Endothelial cell of umbilical vein (primary cell): ENCODE measurements around the gene MT2A. TPM values are rescaled to one million over a fixed set of nuclear protein-coding genes. Genes with fewer than 3 reads are reported as not detected.

Source experiments
- BruUV-seq: library from RNA; stranded (reverse); fragments of 400-500 nt; replicated peaks from 2 replicates; lab custom pipeline; 2021; lab: Mats Ljungman, UMichigan
- CTCF ChIA-PET: fragments of 300-600, 350-600 bp; sonication (Branson Sonifier 250); formaldehyde crosslinking; loops from one replicate; lab custom pipeline; 2021; ENCODE audit warnings: antibody characterized with exemption, inconsistent platforms; lab: Charles Lee
- POLR2A ChIA-PET: fragments of 300-600, 350-600 bp; sonication (Branson Sonifier 250); formaldehyde crosslinking; loops from one replicate; lab custom pipeline; 2021; ENCODE audit warnings: antibody characterized with exemption, inconsistent platforms; lab: Charles Lee
- DNase-seq: peaks from one replicate; pipeline ENCODE4 v3.0.0-alpha.2; 2011; ENCODE audit warnings: low read depth, low spot score
- FAIRE-seq: peaks from 2 replicates; lab custom pipeline; 2011; peaks lifted over from hg19 to GRCh38; lab: Jason Lieb, UNC
- H2AFZ ChIP-seq: 2 replicates; pipeline ENCODE4 v1.6.0; 2012; ENCODE audit warnings: low read depth, low read length, control low read depth, inconsistent platforms
- H3K27ac ChIP-seq: 2 replicates; pipeline ENCODE4 v1.5.1; 2011; ENCODE audit warnings: low read depth, mild to moderate bottlenecking, control low read depth, low read length, moderate library complexity; ENCODE audit not compliant: insufficient read depth
- H3K27me3 ChIP-seq, 2 experiments: 2 replicates each; pipeline versions ENCODE4 v1.6.0 to v1.6.1; 2011; ENCODE audit warnings: low read length in 2 of 2, mixed read lengths in 1 of 2; ENCODE audit not compliant: control insufficient read depth in 2 of 2, insufficient read depth in 2 of 2
- H3K36me3 ChIP-seq, 2 experiments: 2 replicates in 1 of 2; 3 replicates in 1 of 2; pipeline ENCODE4 v1.5.1; 2011; ENCODE audit warnings: low read length in 2 of 2, mild to moderate bottlenecking in 1 of 2, moderate library complexity in 1 of 2; ENCODE audit not compliant: control insufficient read depth in 2 of 2, insufficient read depth in 2 of 2; ENCODE audit errors: extremely low read depth in 1 of 2
- H3K4me1 ChIP-seq: 3 replicates; pipeline ENCODE4 v1.5.1; 2011; ENCODE audit warnings: mild to moderate bottlenecking, low read length; ENCODE audit not compliant: control insufficient read depth, insufficient read depth; ENCODE audit errors: extremely low read depth
- H3K4me2 ChIP-seq: 2 replicates; pipeline ENCODE4 v1.6.1; 2011; ENCODE audit warnings: low read length, control low read depth, mixed read lengths; ENCODE audit not compliant: insufficient read depth
- H3K4me3 ChIP-seq, 3 experiments: fragments of 200-600 bp in 1 of 3; sonication (generic), shearing (Covaris generic) in 1 of 3; replicated peaks in 1 of 3; 2 replicates each; pipeline ENCODE4 v1.5.1; 2011 to 2016; ENCODE audit warnings: control low read depth in 3 of 3, low read length in 3 of 3, mild to moderate bottlenecking in 2 of 3, inconsistent platforms in 1 of 3, low read depth in 1 of 3, moderate library complexity in 1 of 3; ENCODE audit not compliant: insufficient read depth in 1 of 3
- H3K79me2 ChIP-seq: 2 replicates; pipeline ENCODE4 v1.6.0; 2012; ENCODE audit warnings: low read length, inconsistent platforms; ENCODE audit not compliant: control insufficient read depth, insufficient read depth
- H3K9ac ChIP-seq: replicated peaks from 2 replicates; pipeline ENCODE3; 2011; ENCODE audit warnings: low read length, control low read depth; ENCODE audit not compliant: insufficient read depth; ENCODE audit errors: extremely low read depth
- H3K9me1 ChIP-seq: replicated peaks from 3 replicates; pipeline ENCODE4 v1.6.0; 2011; ENCODE audit warnings: mild to moderate bottlenecking, low read length; ENCODE audit not compliant: control insufficient read depth, insufficient read depth; ENCODE audit errors: extremely low read depth
- H3K9me3 ChIP-seq: replicated peaks from 2 replicates; pipeline ENCODE4 v1.5.1; 2012; ENCODE audit warnings: low read length, inconsistent platforms; ENCODE audit not compliant: control insufficient read depth, insufficient read depth
- H4K20me1 ChIP-seq: replicated peaks from 2 replicates; pipeline ENCODE3; 2011; ENCODE audit warnings: mild to moderate bottlenecking, low read length; ENCODE audit not compliant: control insufficient read depth, insufficient read depth; ENCODE audit errors: extremely low read depth
- CTCF ChIP-seq, 2 donors: IDR thresholded peaks; 1 replicate in 1 of 2; 2 replicates in 1 of 2; pipeline ENCODE4 v1.5.1; 2011; ENCODE audit warnings: low read length in 2 of 2, mild to moderate bottlenecking in 2 of 2, moderate library complexity in 2 of 2, control low read depth in 1 of 2, inconsistent platforms in 1 of 2, low read depth in 1 of 2; ENCODE audit not compliant: insufficient read depth in 1 of 2; ENCODE audit errors: extremely low read depth in 1 of 2
- EZH2 ChIP-seq: IDR thresholded peaks from 2 replicates; pipeline ENCODE4 v1.6.1; 2012; ENCODE audit warnings: borderline replicate concordance, low read depth, mild to moderate bottlenecking, moderate library complexity, low read length, inconsistent platforms; ENCODE audit not compliant: severe bottlenecking
- FOS ChIP-seq: IDR thresholded peaks from 2 replicates; pipeline ENCODE4 v1.6.1; 2011; ENCODE audit warnings: mild to moderate bottlenecking, low read length, moderate library complexity, borderline replicate concordance; ENCODE audit not compliant: insufficient read depth
- GATA2 ChIP-seq: IDR thresholded peaks from 2 replicates; pipeline ENCODE4 v1.7.0; 2011; ENCODE audit warnings: low read depth, mild to moderate bottlenecking, moderate library complexity, mixed read lengths, low read length; ENCODE audit not compliant: insufficient read length, insufficient read depth
- JUN ChIP-seq: IDR thresholded peaks from 2 replicates; pipeline ENCODE4 v1.6.1; 2011; ENCODE audit warnings: borderline replicate concordance, low read depth; ENCODE audit not compliant: insufficient read length, insufficient read depth
- MYC ChIP-seq: IDR thresholded peaks from one replicate; pipeline ENCODE4 v1.6.1; 2011; ENCODE audit warnings: mild to moderate bottlenecking, low read depth, low read length
- POLR2A ChIP-seq: IDR thresholded peaks from 2 replicates; pipeline ENCODE4 v1.6.1; 2012; ENCODE audit warnings: low read depth, mild to moderate bottlenecking, control low read depth, low read length
- POLR2AphosphoS5 ChIP-seq: IDR thresholded peaks from 2 replicates; pipeline ENCODE4 v1.6.1; 2012; ENCODE audit warnings: low read depth, mild to moderate bottlenecking, control low read depth, low read length, moderate library complexity; ENCODE audit not compliant: insufficient read depth
- dilution Hi-C: fragments of 300-500 bp; cut with MboI; formaldehyde crosslinking; loops from one replicate; pipeline ENCODE4 v1.15.0; 2019; ENCODE audit warnings: low sequenced_read_pairs; ENCODE audit not compliant: extremely low pct_ligation_motif_present
- intact Hi-C: fragments of 100-400 bp; cut with micrococcal nuclease; formaldehyde crosslinking; loops from one replicate; pipeline ENCODE4 v1.10.0; 2022
- polyA plus RNA-seq, 4 experiments: library from polyadenylated mRNA; depleted of rRNA in 3 of 4; stranded (reverse) in 3 of 4; unstranded in 1 of 4; fragments of >200 nt; gene quantifications; 2 replicates each; pipeline versions ENCODE4 v1.2.1 to v1.2.3, GENCODE V29; 2011 to 2012; ENCODE audit warnings: missing spikeins in 1 of 4
- total RNA-seq: library from RNA; stranded (reverse); gene quantifications from 2 replicates; pipeline ENCODE4 v1.2.3, GENCODE V29; 2021
- TF ChIP-seq, protein P1 (sequence below): IDR thresholded peaks from 2 replicates; pipeline ENCODE4 v1.6.1; 2011; ENCODE audit not compliant: insufficient read depth, insufficient read length

Gene MT2A
- total and polyA plus RNA-seq, 2 donors (not counting 3 experiments of a cell fraction or from before 2014, with no cell fraction given): 276 to 1,337 TPM

GRCh38 chr16:56574625-56575024 is 33.8 kb upstream of the MT2A start:
- CTCF ChIA-PET: no interaction called here
- no peak for FAIRE-seq
- intact Hi-C loops: no loop called here

More at GRCh38 chr16:56574625-56575024, 33.8 kb upstream of the MT2A start:
- no peak for DNase-seq
- no peak overlapping the region for H2AFZ ChIP-seq
- H3K9me1 ChIP-seq: no peaks in the 10 kb centered on the region
- BruUV-seq: no TSS peak
- H3K4me3 ChIP-seq: no peak overlapping the region
- H3K9me3 ChIP-seq: no peaks in the 10 kb centered on the region
- H3K79me2 ChIP-seq: no peaks in the 10 kb centered on the region
- no peak overlapping the region for H3K4me2 ChIP-seq
- dilution Hi-C loops: no loop called here
- H3K9ac ChIP-seq: no peak overlapping the region
- no peak overlapping the region for H3K27ac ChIP-seq
- no peaks in the 10 kb centered on the region for H4K20me1 ChIP-seq
- H3K27me3 ChIP-seq: peaks cover 1 to 9% of the 10 kb centered on the region in 2 experiments
- no peaks in the 10 kb centered on the region for H3K4me1 ChIP-seq
- H3K36me3 ChIP-seq: no peaks in the 10 kb centered on the region
- POLR2A ChIA-PET: no interaction called here
- TF ChIP-seq GATA2 (no peak), POLR2A (no peak), POLR2AphosphoS5 (no peak), FOS (no peak), CTCF (IDR thresholded peaks at IDR 0.05; ENCODE audit: extremely low read depth in 1 of 2, insufficient read depth in 1 of 2, low read depth in 1 of 2, low read length in 2 of 2) (no peak), EZH2 (no peak), MYC (no peak), JUN (no peak)
- TF ChIP-seq, protein P1, sequence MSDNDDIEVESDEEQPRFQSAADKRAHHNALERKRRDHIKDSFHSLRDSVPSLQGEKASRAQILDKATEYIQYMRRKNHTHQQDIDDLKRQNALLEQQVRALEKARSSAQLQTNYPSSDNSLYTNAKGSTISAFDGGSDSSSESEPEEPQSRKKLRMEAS: no peak
